ENCODE data around the gene IRX4. TPM values are rescaled to one million over a fixed set of nuclear protein-coding genes. Genes with fewer than 3 reads are reported as not detected.

IRX4 gene
- total and polyA plus RNA-seq, 2 of the 4 experiments (the other 2 are of a cell fraction): not detected

- no peak for DNase-seq
- no peak overlapping the region for H3K27ac ChIP-seq (ENCODE audit: insufficient read depth, low read length)
- ATAC-seq (ENCODE audit: low read depth): no peak
- no peaks in the 10 kb centered on the region for H3K36me3 ChIP-seq (ENCODE audit: control insufficient read depth, insufficient read depth, low read length)
- no peak overlapping the region for H2BK5ac ChIP-seq (ENCODE audit: low read depth, low read length, poor library complexity, severe bottlenecking)
- no peak overlapping the region for H3K4me2 ChIP-seq (ENCODE audit: low read depth, low read length)
- BruUV-seq (replicated peaks): no TSS peak
- no peak overlapping the region for H3K23ac ChIP-seq (ENCODE audit: low read depth, low read length)
- H4K8ac ChIP-seq (ENCODE audit: low read depth in 2 of 2, low read length in 2 of 2): no peak overlapping the region
- H3K79me1 ChIP-seq (ENCODE audit: low read depth in 1 of 2, low read length in 2 of 2): no peaks in the 10 kb centered on the region
- no peak overlapping the region for H3K4ac ChIP-seq (ENCODE audit: low read depth, low read length)
- H2AFZ ChIP-seq (replicated peaks; ENCODE audit: low read length, poor library complexity): no peak overlapping the region
- TF ChIP-seq NFE2L2 (IDR thresholded peaks at IDR 0.05; ENCODE audit: low read depth, low read length) (no peak), FOS (IDR thresholded peaks at IDR 0.05; ENCODE audit: low read depth, low read length) (no peak), POLR2A (IDR thresholded peaks at IDR 0.05; ENCODE audit: low read depth, low read length) (no peak), BHLHE40 (IDR thresholded peaks at IDR 0.05; ENCODE audit: low read depth, low read length) (no peak), RAD21 (IDR thresholded peaks at IDR 0.05; ENCODE audit: low read length) (no peak), CTCF (conservative IDR thresholded peaks at IDR 0.05; ENCODE audit: low read depth, low read length) (no peak), CHD1 (IDR thresholded peaks at IDR 0.05; ENCODE audit: low read depth, low read length) (no peak), MXI1 (IDR thresholded peaks at IDR 0.05; ENCODE audit: borderline replicate concordance, low read depth, low read length) (no peak), RFX5 (IDR thresholded peaks at IDR 0.05; ENCODE audit: low read depth, low read length) (no peak), MAZ (IDR thresholded peaks at IDR 0.05; ENCODE audit: borderline replicate concordance, low read depth, low read length) (no peak), RCOR1 (IDR thresholded peaks at IDR 0.05; ENCODE audit: insufficient replicate concordance, low read length) (no peak), SMC3 (IDR thresholded peaks at IDR 0.05; ENCODE audit: low read depth, low read length) (no peak)
- TF ChIP-seq, protein P1, sequence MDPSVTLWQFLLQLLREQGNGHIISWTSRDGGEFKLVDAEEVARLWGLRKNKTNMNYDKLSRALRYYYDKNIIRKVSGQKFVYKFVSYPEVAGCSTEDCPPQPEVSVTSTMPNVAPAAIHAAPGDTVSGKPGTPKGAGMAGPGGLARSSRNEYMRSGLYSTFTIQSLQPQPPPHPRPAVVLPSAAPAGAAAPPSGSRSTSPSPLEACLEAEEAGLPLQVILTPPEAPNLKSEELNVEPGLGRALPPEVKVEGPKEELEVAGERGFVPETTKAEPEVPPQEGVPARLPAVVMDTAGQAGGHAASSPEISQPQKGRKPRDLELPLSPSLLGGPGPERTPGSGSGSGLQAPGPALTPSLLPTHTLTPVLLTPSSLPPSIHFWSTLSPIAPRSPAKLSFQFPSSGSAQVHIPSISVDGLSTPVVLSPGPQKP (IDR thresholded peaks at IDR 0.05; ENCODE audit: borderline replicate concordance, low read depth, low read length): no peak
- TF ChIP-seq, protein P2, sequence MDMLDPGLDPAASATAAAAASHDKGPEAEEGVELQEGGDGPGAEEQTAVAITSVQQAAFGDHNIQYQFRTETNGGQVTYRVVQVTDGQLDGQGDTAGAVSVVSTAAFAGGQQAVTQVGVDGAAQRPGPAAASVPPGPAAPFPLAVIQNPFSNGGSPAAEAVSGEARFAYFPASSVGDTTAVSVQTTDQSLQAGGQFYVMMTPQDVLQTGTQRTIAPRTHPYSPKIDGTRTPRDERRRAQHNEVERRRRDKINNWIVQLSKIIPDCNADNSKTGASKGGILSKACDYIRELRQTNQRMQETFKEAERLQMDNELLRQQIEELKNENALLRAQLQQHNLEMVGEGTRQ (IDR thresholded peaks at IDR 0.05; ENCODE audit: low read depth, low read length): no peak
- no peaks in the 10 kb centered on the region for H3K9me1 ChIP-seq (ENCODE audit: insufficient read depth, low read length)
- in situ Hi-C loops (cut with MboI; ENCODE audit: low sequenced_read_pairs): no loop called here
- ChIA-PET POLR2A (ENCODE audit: unreplicated experiment) (no interaction called here), CTCF (no interaction called here)
- H3K4me1 ChIP-seq (ENCODE audit: control insufficient read depth, insufficient read depth, low read length): no peaks in the 10 kb centered on the region
- no peak overlapping the region for H3K14ac ChIP-seq (replicated peaks; ENCODE audit: low read depth, low read length)
- no peak overlapping the region for H3K4me3 ChIP-seq (ENCODE audit: insufficient read depth, low read depth, low read length)
- no peak overlapping the region for H3K56ac ChIP-seq (ENCODE audit: extremely low read depth, insufficient read depth, low read length)
- H2AK5ac ChIP-seq (ENCODE audit: low read depth, low read length): no peak overlapping the region
- intact Hi-C loops (cut with micrococcal nuclease): no loop called here
- 80% methylated on average over 1 of the region's 8 CpGs; no CpG with 5 or more reads in 1 of the 2 experiments for WGBS, 2 experiments (ENCODE audit: extremely low coverage in 2 of 2, insufficient read length in 1 of 2)
- no peak overlapping the region for H2AK9ac ChIP-seq (replicated peaks; ENCODE audit: low read depth, low read length, poor library complexity)
- H3K9me3 ChIP-seq (ENCODE audit: control insufficient read depth, insufficient read depth, low read length): no peaks in the 10 kb centered on the region
- H4K5ac ChIP-seq (ENCODE audit: low read depth, low read length): no peak overlapping the region
- no peak overlapping the region for H2BK120ac ChIP-seq (ENCODE audit: low read depth, low read length)
- no peak overlapping the region for H4K91ac ChIP-seq (ENCODE audit: insufficient read depth, low read depth, low read length)
- no peak overlapping the region for H3K9ac ChIP-seq (ENCODE audit: low read depth, low read length)
- H2BK15ac ChIP-seq (ENCODE audit: low read depth, low read length): no peak overlapping the region
- no peaks in the 10 kb centered on the region for H4K20me1 ChIP-seq (ENCODE audit: insufficient read depth, low read length)
- H3K18ac ChIP-seq (ENCODE audit: low read depth, low read length): no peak overlapping the region
- no peaks in the 10 kb centered on the region for H3K27me3 ChIP-seq (ENCODE audit: control insufficient read depth, insufficient read depth, low read length)
- dilution Hi-C loops (cut with HindIII; ENCODE audit: low sequenced_read_pairs, unreplicated experiment): no loop called here
- H2BK20ac ChIP-seq (ENCODE audit: low read depth, low read length): no peak overlapping the region
These were observed 31.7 kb upstream of the IRX4 start for GRCh38 chr5:1914471-1914870.
